ENCODE measurements around the gene RELA. TPM values are rescaled to one million over a fixed set of nuclear protein-coding genes. Genes with fewer than 3 reads are reported as not detected.

Gene RELA
- polyA plus RNA-seq, 3 donors: 21.3 to 67.9 (median 30.9) TPM

GRCh38 chr11:65646288-65646957 is 16.3 kb downstream of the RELA start:
- Histone ChIP-seq H4K20me1 (ENCODE audit: insufficient read depth, low read length) (peaks cover 94% of the 10 kb centered on the region), H3K9me3 (replicated peaks in 1 of 2; ENCODE audit: control insufficient read depth in 1 of 2, insufficient read depth in 1 of 2, low read length in 2 of 2) (no peaks in the 10 kb centered on the region), H3K4me3 (replicated peaks in 1 of 3; ENCODE audit: low read depth in 2 of 3, low read length in 3 of 3) (no peak overlapping the region), H3K4me2 (replicated peaks; ENCODE audit: extremely low read depth, low read length, poor library complexity, severe bottlenecking) (no peak overlapping the region), H3K79me2 (ENCODE audit: insufficient read depth, low read length) (peaks cover 42% of the 10 kb centered on the region), H3K36me3 (replicated peaks in 1 of 2; ENCODE audit: control insufficient read depth in 1 of 2, insufficient read depth in 2 of 2, low read length in 2 of 2) (peaks cover 81 to 91% of the 10 kb centered on the region in 2 donors), H2AFZ (ENCODE audit: insufficient read depth, low read depth, low read length, poor library complexity, severe bottlenecking) (no peak overlapping the region), H3K9ac (ENCODE audit: insufficient read depth, low read length, poor library complexity, severe bottlenecking) (no peak overlapping the region), H3K4me1 (ENCODE audit: control insufficient read depth in 1 of 2, insufficient read depth in 2 of 2, low read length in 2 of 2) (peaks cover 21 to 48% of the 10 kb centered on the region in 2 donors), H3K27me3 (ENCODE audit: control insufficient read depth in 2 of 2, insufficient read depth in 2 of 2, low read length in 2 of 2) (no peaks in the 10 kb centered on the region), H3K27ac (ENCODE audit: low read depth in 1 of 2, low read length in 2 of 2) (no peak overlapping the region)
- no peak for TF ChIP-seq CTCF (IDR thresholded peaks at IDR 0.05)
- DNase-seq: no peak
- H3K9me3 Mint-ChIP-seq: no peaks in the 10 kb centered on the region
- H3K27ac Mint-ChIP-seq: no peak overlapping the region
- intact Hi-C loops (cut with micrococcal nuclease): no loop called here
- no peaks in the 10 kb centered on the region for H3K27me3 Mint-ChIP-seq (ENCODE audit: low read depth in 3 of 3)
- peaks cover 72 to 88% of the 10 kb centered on the region in 2 donors for H3K36me3 Mint-ChIP-seq
- H3K4me1 Mint-ChIP-seq: peaks cover 34% of the 10 kb centered on the region
- no peak overlapping the region for H3K4me3 Mint-ChIP-seq
- WGBS (ENCODE audit: insufficient coverage): 98% methylated on average over 33 of the region's 68 CpGs

GRCh38 chr11:65645710-65646109 is 17.0 kb downstream of the RELA start:
- Histone ChIP-seq H3K27me3 (ENCODE audit: control insufficient read depth in 2 of 2, insufficient read depth in 2 of 2, low read length in 2 of 2) (no peaks in the 10 kb centered on the region), H3K36me3 (replicated peaks in 1 of 2; ENCODE audit: control insufficient read depth in 1 of 2, insufficient read depth in 2 of 2, low read length in 2 of 2) (peaks cover 73 to 84% of the 10 kb centered on the region in 2 donors), H2AFZ (ENCODE audit: insufficient read depth, low read depth, low read length, poor library complexity, severe bottlenecking) (no peak overlapping the region), H3K9ac (ENCODE audit: insufficient read depth, low read length, poor library complexity, severe bottlenecking) (no peak overlapping the region), H3K4me3 (replicated peaks in 1 of 3; ENCODE audit: low read depth in 2 of 3, low read length in 3 of 3) (no peak overlapping the region), H3K9me3 (replicated peaks in 1 of 2; ENCODE audit: control insufficient read depth in 1 of 2, insufficient read depth in 1 of 2, low read length in 2 of 2) (no peaks in the 10 kb centered on the region), H3K4me2 (replicated peaks; ENCODE audit: extremely low read depth, low read length, poor library complexity, severe bottlenecking) (no peak overlapping the region), H3K27ac (ENCODE audit: low read depth in 1 of 2, low read length in 2 of 2) (no peak overlapping the region), H3K4me1 (ENCODE audit: control insufficient read depth in 1 of 2, insufficient read depth in 2 of 2, low read length in 2 of 2) (peaks cover 19 to 48% of the 10 kb centered on the region in 2 donors), H4K20me1 (ENCODE audit: insufficient read depth, low read length) (peaks cover 93% of the 10 kb centered on the region), H3K79me2 (ENCODE audit: insufficient read depth, low read length) (peaks cover 49% of the 10 kb centered on the region)
- Mint-ChIP-seq H3K4me1 (peaks cover 31% of the 10 kb centered on the region), H3K27ac (peak overlapping the region in 2 of 7 donors; percentile 10 to 66), H3K36me3 (peaks cover 65 to 81% of the 10 kb centered on the region in 2 donors), H3K27me3 (ENCODE audit: low read depth in 3 of 3) (no peaks in the 10 kb centered on the region), H3K4me3 (no peak overlapping the region), H3K9me3 (no peaks in the 10 kb centered on the region)
- TF ChIP-seq CTCF (IDR thresholded peaks at IDR 0.05): no peak
- intact Hi-C loops (cut with micrococcal nuclease): no loop called here
- WGBS (ENCODE audit: insufficient coverage): 96% methylated on average over 4 of the region's 10 CpGs
- no peak for DNase-seq

Data from CD14-positive monocyte (primary cell).